Activated CD8-positive, alpha-beta T cell treated with anti-CD3 and anti-CD28 coated beads, Interleukin-2, amount 10 ng/mL, durations not matched to agents 7 days and 5 days (primary cell): ENCODE data around the gene TAF7L. TPM values are rescaled to one million over a fixed set of nuclear protein-coding genes. Genes with fewer than 3 reads are reported as not detected.

Source experiments
- ATAC-seq: fragments of 150-1000 bp; cut with Tn5 transposase; one replicate; pipeline ENCODE4 v1.10.0; 2021; ENCODE audit warnings: moderate library complexity
- CTCF ChIA-PET: fragments of 350-600 bp; sonication (Branson Sonifier 250); formaldehyde crosslinking; loops from one replicate; lab custom pipeline; 2021; ENCODE audit warnings: antibody characterized with exemption; lab: Charles Lee
- POLR2A ChIA-PET: fragments of 350-600 bp; sonication (Branson Sonifier 250); formaldehyde crosslinking; loops from one replicate; lab custom pipeline; 2021; ENCODE audit warnings: antibody characterized with exemption; lab: Charles Lee
- DNase-seq: peaks from one replicate; pipeline ENCODE4 v3.0.0-alpha.2; 2020
- H3K27ac Mint-ChIP-seq: one replicate; pipeline ENCODE4 v1.8.0; 2021; ENCODE audit warnings: mild to moderate bottlenecking, mixed read lengths
- H3K27me3 Mint-ChIP-seq: one replicate; pipeline ENCODE4 v1.8.0; 2021; ENCODE audit warnings: low read depth, mixed read lengths
- H3K36me3 Mint-ChIP-seq: one replicate; pipeline ENCODE4 v1.8.0; 2021; ENCODE audit warnings: low read depth, mixed read lengths
- H3K4me1 Mint-ChIP-seq: one replicate; pipeline ENCODE4 v1.8.0; 2021; ENCODE audit warnings: low read depth, mixed read lengths
- H3K4me3 Mint-ChIP-seq: one replicate; pipeline ENCODE4 v1.8.0; 2021; ENCODE audit warnings: mild to moderate bottlenecking, mixed read lengths
- H3K9me3 Mint-ChIP-seq: one replicate; pipeline ENCODE4 v1.8.0; 2022; ENCODE audit warnings: mixed read lengths; ENCODE audit not compliant: insufficient read depth
- total RNA-seq, 2 experiments: library from RNA; stranded (reverse); gene quantifications; one replicate each; pipeline ENCODE4 v1.2.3, GENCODE V29; 2021

Gene TAF7L
- total RNA-seq, 2 experiments from 2014 or later, result 0.13 TPM; not detected in 1

- ATAC-seq, result no peak
- no peaks in the 10 kb centered on the region for H3K4me1 Mint-ChIP-seq
- ChIA-PET CTCF (no interaction called here), POLR2A (no interaction called here)
- no peaks in the 10 kb centered on the region for H3K36me3 Mint-ChIP-seq
- H3K27me3 Mint-ChIP-seq, result peaks cover 2% of the 10 kb centered on the region
- H3K9me3 Mint-ChIP-seq, result no peaks in the 10 kb centered on the region
- no peak overlapping the region for H3K27ac Mint-ChIP-seq
- DNase-seq, result no peak
- H3K4me3 Mint-ChIP-seq, result no peak overlapping the region
Observed at GRCh38 chrX:101219864-101220346, 71.2 kb downstream of the TAF7L start.

- Mint-ChIP-seq H3K4me1 (no peaks in the 10 kb centered on the region), H3K27ac (no peak within 1 kb of the TSS), H3K4me3 (no peak within 1 kb of the TSS), H3K36me3 (no peaks in the 10 kb centered on the region), H3K9me3 (no peaks in the 10 kb centered on the region), H3K27me3 (peaks cover 4% of the 10 kb centered on the region)
- no peak for ATAC-seq
- no peak for DNase-seq
- ChIA-PET CTCF (no interaction called here), POLR2A (no interaction called here)
Observed at GRCh38 chrX:101219116-101219863, 71.8 kb downstream of the TAF7L start, which contains the start of gene DRP2. TSS of gene DRP2 (plus strand) at chrX:101219786. CDS start at chrX:101231648, 11,862 bp downstream.

Other genes starting within 250 kb of the TAF7L start
- gene TRMT2B, start 239.2 kb downstream of the TAF7L start, total RNA-seq, result 10 to 100 TPM; 23.2 to 24.1 TPM
- gene TMEM35A, start 212.5 kb downstream of the TAF7L start, total RNA-seq, result not detected
- gene CENPI, start 193.1 kb downstream of the TAF7L start, total RNA-seq, result 10 to 100 TPM; 39.6 to 40.2 TPM
- gene DRP2, start 71.5 kb downstream of the TAF7L start, total RNA-seq, result under 1 TPM; 0.91 to 0.97 TPM
- gene TIMM8A, start 57.4 kb upstream of the TAF7L start, total RNA-seq, result 10 to 100 TPM; 15.9 to 17.1 TPM
- gene BTK, start 94.9 kb upstream of the TAF7L start, total RNA-seq, result under 1 TPM in 1 of 2 experiments, not detected in 1; 0.23 TPM
- gene RPL36A, start 99.7 kb upstream of the TAF7L start, total RNA-seq, result 100 to 1,000 TPM; 220 to 270 TPM
- 10 to 100 TPM; 34.7 to 38.4 TPM for gene GLA, start 116.6 kb upstream of the TAF7L start, total RNA-seq
- gene HNRNPH2, start 116.9 kb upstream of the TAF7L start, total RNA-seq, result 10 to 100 TPM; 41.6 to 44.1 TPM
- gene ARMCX4, start 194.1 kb upstream of the TAF7L start, total RNA-seq, result 1 to 10 TPM; 1.2 to 1.5 TPM